Measurements from ENCODE around the gene SLCO3A1.

The SLCO3A1 gene

GRCh38 chr15:92029767-92030166 lies 176.3 kb downstream of the SLCO3A1 start:
- no peak for TF ChIP-seq CTCF (IDR thresholded peaks at IDR 0.05; ENCODE audit: low read depth, low read length, missing control alignments)
- DNase-seq (ENCODE audit: low read depth) = no peak
- no peak overlapping the region for H3K4me3 ChIP-seq (ENCODE audit: low read depth, low read length)

- no peak for TF ChIP-seq CTCF (IDR thresholded peaks at IDR 0.05; ENCODE audit: low read depth, low read length, missing control alignments)
- DNase-seq (ENCODE audit: low read depth) = no peak
- no peak overlapping the region for H3K4me3 ChIP-seq (ENCODE audit: low read depth, low read length)
Observed at GRCh38 chr15:92033314-92033713, 179.8 kb downstream of the SLCO3A1 start.

- no peak overlapping the region for H3K4me3 ChIP-seq (ENCODE audit: low read depth, low read length)
- TF ChIP-seq CTCF (IDR thresholded peaks at IDR 0.05; ENCODE audit: low read depth, low read length, missing control alignments) = no peak
- no peak for DNase-seq (ENCODE audit: low read depth)
Observed at GRCh38 chr15:92033723-92034122, 180.2 kb downstream of the SLCO3A1 start.

- no peak overlapping the region for H3K4me3 ChIP-seq (ENCODE audit: low read depth, low read length)
- TF ChIP-seq CTCF (IDR thresholded peaks at IDR 0.05; ENCODE audit: low read depth, low read length, missing control alignments) = no peak
- no peak for DNase-seq (ENCODE audit: low read depth)
Observed at GRCh38 chr15:92034227-92034626, 180.7 kb downstream of the SLCO3A1 start.

- no peak for DNase-seq (ENCODE audit: low read depth)
- no peak overlapping the region for H3K4me3 ChIP-seq (ENCODE audit: low read depth, low read length)
- no peak for TF ChIP-seq CTCF (IDR thresholded peaks at IDR 0.05; ENCODE audit: low read depth, low read length, missing control alignments)
Observed at GRCh38 chr15:92035551-92035950, 182.0 kb downstream of the SLCO3A1 start.

- no peak for TF ChIP-seq CTCF (IDR thresholded peaks at IDR 0.05; ENCODE audit: low read depth, low read length, missing control alignments)
- DNase-seq (ENCODE audit: low read depth) = no peak
- no peak overlapping the region for H3K4me3 ChIP-seq (ENCODE audit: low read depth, low read length)
Observed at GRCh38 chr15:92035961-92036360, 182.5 kb downstream of the SLCO3A1 start.

GRCh38 chr15:92037491-92037890 lies 184.0 kb downstream of the SLCO3A1 start:
- no peak for DNase-seq (ENCODE audit: low read depth)
- TF ChIP-seq CTCF (IDR thresholded peaks at IDR 0.05; ENCODE audit: low read depth, low read length, missing control alignments) = no peak
- no peak overlapping the region for H3K4me3 ChIP-seq (ENCODE audit: low read depth, low read length)
